ENCODE measurements around the gene PLCB1.

The PLCB1 gene

DNA sequence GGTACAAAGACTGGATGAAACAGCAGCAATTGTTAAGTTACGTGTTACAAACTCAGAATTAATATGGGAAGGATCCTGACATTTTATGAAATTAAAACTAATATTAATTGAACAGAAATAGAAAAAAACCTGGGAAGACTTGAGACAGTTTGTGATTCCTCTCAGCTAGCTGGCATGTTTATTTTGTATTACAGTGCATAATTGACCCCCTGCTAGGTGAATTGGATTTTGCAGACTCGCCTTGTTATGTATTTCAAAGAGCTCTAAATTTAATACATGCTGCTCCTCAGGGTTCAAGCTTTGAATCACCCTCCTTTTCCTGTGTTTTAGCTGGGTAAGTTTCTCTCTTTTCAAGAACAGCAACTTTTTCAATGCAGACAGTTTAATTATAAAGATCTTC lies 339.4 kb downstream of the PLCB1 start:
- TF ChIP-seq SIN3A (IDR thresholded peaks at IDR 0.05; ENCODE audit: borderline replicate concordance, insufficient read depth, low read length) (no peak), TAF1 (IDR thresholded peaks at IDR 0.05; ENCODE audit: borderline replicate concordance, insufficient read depth, low read length) (no peak), POLR2AphosphoS5 (IDR thresholded peaks at IDR 0.05; ENCODE audit: low read depth, low read length) (no peak), FOXP2 (optimal IDR thresholded peaks at IDR 0.05; ENCODE audit: borderline replicate concordance, extremely low read depth, extremely low read length, insufficient read depth) (no peak)
- TF ChIP-seq, protein P1, sequence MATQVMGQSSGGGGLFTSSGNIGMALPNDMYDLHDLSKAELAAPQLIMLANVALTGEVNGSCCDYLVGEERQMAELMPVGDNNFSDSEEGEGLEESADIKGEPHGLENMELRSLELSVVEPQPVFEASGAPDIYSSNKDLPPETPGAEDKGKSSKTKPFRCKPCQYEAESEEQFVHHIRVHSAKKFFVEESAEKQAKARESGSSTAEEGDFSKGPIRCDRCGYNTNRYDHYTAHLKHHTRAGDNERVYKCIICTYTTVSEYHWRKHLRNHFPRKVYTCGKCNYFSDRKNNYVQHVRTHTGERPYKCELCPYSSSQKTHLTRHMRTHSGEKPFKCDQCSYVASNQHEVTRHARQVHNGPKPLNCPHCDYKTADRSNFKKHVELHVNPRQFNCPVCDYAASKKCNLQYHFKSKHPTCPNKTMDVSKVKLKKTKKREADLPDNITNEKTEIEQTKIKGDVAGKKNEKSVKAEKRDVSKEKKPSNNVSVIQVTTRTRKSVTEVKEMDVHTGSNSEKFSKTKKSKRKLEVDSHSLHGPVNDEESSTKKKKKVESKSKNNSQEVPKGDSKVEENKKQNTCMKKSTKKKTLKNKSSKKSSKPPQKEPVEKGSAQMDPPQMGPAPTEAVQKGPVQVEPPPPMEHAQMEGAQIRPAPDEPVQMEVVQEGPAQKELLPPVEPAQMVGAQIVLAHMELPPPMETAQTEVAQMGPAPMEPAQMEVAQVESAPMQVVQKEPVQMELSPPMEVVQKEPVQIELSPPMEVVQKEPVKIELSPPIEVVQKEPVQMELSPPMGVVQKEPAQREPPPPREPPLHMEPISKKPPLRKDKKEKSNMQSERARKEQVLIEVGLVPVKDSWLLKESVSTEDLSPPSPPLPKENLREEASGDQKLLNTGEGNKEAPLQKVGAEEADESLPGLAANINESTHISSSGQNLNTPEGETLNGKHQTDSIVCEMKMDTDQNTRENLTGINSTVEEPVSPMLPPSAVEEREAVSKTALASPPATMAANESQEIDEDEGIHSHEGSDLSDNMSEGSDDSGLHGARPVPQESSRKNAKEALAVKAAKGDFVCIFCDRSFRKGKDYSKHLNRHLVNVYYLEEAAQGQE (IDR thresholded peaks at IDR 0.05; ENCODE audit: insufficient read depth in 1 of 2, low read depth in 2 of 2, low read length in 2 of 2) = no peak

DNA sequence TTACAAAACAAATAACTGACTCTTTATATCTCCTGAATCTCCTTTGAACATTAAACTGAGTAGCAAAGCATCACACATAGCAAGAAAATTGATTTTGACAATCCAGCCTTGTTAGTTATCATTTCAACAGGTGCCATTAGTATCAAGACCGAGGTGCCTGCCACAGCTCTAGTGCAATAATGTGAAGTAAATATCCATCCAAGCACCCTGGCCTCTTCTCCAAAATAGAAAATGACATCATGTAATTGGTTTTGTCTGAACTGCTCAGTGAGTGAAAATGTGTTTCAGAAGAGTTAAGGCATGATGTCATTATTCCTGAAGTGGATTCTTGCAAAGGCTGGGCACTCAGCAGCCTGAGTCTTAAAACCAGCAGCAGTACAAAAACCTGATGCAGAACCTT lies 341.4 kb downstream of the PLCB1 start:
- TF ChIP-seq, protein P1 (IDR thresholded peaks at IDR 0.05; ENCODE audit: insufficient read depth in 1 of 2, low read depth in 2 of 2, low read length in 2 of 2) = no peak
- TF ChIP-seq TAF1 (IDR thresholded peaks at IDR 0.05; ENCODE audit: borderline replicate concordance, insufficient read depth, low read length) = no peak

DNA sequence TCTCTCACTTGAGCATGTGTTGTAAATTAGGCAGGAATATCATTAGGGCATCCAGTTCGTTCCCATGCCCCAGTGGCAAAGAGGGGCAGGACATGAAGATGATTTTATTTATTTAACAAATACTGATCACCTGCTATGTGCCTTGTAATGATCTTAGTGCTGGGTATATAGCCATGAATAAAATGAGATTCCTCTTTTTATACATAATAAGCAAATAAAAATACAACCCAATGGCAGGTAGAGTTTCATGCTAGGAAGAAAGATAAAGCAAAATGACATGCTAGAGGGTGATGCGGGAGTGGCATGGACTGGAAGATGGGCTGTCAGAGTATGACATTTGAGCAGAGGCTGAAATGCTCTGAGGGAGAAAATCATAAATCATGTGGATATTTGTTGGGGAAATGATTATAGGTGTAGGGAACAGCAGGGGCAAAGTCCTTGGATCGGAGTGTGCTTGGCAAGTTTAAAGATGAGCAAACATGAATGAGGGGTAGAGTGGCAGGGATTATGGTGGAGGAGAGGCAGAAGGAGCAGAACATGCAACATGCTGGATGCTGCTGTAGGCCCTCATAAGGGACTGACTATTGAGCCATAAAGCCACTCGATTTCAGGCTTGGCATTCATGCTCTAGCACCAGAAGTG lies 342.1 kb downstream of the PLCB1 start:
- TF ChIP-seq FOXP2 (optimal IDR thresholded peaks at IDR 0.05; ENCODE audit: borderline replicate concordance, extremely low read depth, extremely low read length, insufficient read depth) = no peak

DNA sequence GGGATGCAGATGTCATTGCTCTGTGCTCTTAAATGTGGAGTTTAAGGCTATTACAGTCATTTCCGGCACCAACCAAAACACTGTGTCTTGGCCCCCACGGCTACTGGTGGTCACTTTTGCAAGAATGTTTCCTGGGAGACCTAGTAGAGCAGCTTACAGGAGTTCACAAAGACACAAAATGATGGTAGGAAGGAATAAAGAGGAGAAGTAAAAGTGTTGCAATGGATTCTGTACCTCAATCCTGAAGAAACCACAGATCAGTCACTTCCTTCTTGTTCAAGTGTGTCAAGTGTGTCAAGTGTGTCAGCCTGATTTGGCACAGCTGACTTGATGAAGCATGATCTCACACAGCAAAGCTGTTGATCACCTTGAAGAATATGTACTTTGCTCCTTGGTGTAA lies 344.0 kb downstream of the PLCB1 start:
- TF ChIP-seq SIN3A (IDR thresholded peaks at IDR 0.05; ENCODE audit: borderline replicate concordance, insufficient read depth, low read length) (no peak), POLR2AphosphoS5 (IDR thresholded peaks at IDR 0.05; ENCODE audit: low read depth, low read length) (no peak), FOXP2 (optimal IDR thresholded peaks at IDR 0.05; ENCODE audit: borderline replicate concordance, extremely low read depth, extremely low read length, insufficient read depth) (no peak), TAF1 (IDR thresholded peaks at IDR 0.05; ENCODE audit: borderline replicate concordance, insufficient read depth, low read length) (no peak)
- TF ChIP-seq, protein P1 (IDR thresholded peaks at IDR 0.05; ENCODE audit: insufficient read depth in 1 of 2, low read depth in 2 of 2, low read length in 2 of 2) = no peak

DNA sequence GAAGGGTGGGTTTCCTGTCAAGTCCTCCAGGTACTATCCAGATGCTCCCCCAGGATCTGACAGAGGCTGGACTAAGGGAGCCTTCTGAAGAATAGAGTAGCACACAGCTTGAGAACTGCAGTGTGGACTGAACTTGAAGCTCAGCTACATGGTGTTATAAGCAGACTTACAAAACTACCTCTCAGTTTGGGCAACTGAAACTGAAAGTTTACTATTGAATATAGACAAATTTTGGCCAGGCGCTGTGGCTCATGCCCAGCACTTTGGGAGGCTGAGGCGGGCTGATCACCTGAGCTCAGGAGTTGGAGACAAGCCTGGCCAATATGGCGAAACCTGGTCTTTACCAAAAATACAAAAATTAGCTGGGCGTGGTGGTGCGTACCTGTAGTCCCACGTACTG lies 348.5 kb downstream of the PLCB1 start:
- TF ChIP-seq, protein P1 (IDR thresholded peaks at IDR 0.05; ENCODE audit: insufficient read depth in 1 of 2, low read depth in 2 of 2, low read length in 2 of 2) = no peak
- TF ChIP-seq FOXP2 (optimal IDR thresholded peaks at IDR 0.05; ENCODE audit: borderline replicate concordance, extremely low read depth, extremely low read length, insufficient read depth) (no peak), TAF1 (IDR thresholded peaks at IDR 0.05; ENCODE audit: borderline replicate concordance, insufficient read depth, low read length) (no peak), POLR2AphosphoS5 (IDR thresholded peaks at IDR 0.05; ENCODE audit: low read depth, low read length) (no peak), SIN3A (IDR thresholded peaks at IDR 0.05; ENCODE audit: borderline replicate concordance, insufficient read depth, low read length) (no peak)
